ENCODE measurements around the gene ZNRF1.
"Not testable (repeated sequence)": the region's sequence is repeated elsewhere in the genome, so short reads cannot be mapped to it uniquely, and the experiment has no call there.

Gene ZNRF1

GRCh38 chr16:75024182-75024581 is 25.4 kb downstream of the ZNRF1 start:
- H3K4me3 ChIP-seq (ENCODE audit: low read depth, low read length): no peak overlapping the region
- in situ Hi-C loops (cut with HindIII; ENCODE audit: low sequenced_read_pairs): no loop called here
- TF ChIP-seq CTCF (IDR thresholded peaks at IDR 0.05; ENCODE audit: low read depth, low read length, missing control alignments): no peak
- no peak for DNase-seq (ENCODE audit: low read depth)

GRCh38 chr16:75024594-75024993 is 25.8 kb downstream of the ZNRF1 start:
- in situ Hi-C loops (cut with HindIII; ENCODE audit: low sequenced_read_pairs): no loop called here
- no peak overlapping the region for H3K4me3 ChIP-seq (ENCODE audit: low read depth, low read length)
- DNase-seq (ENCODE audit: low read depth): no peak
- no peak for TF ChIP-seq CTCF (IDR thresholded peaks at IDR 0.05; ENCODE audit: low read depth, low read length, missing control alignments)

GRCh38 chr16:75025761-75026160 is 26.9 kb downstream of the ZNRF1 start:
- in situ Hi-C loops (cut with HindIII; ENCODE audit: low sequenced_read_pairs): no loop called here
- TF ChIP-seq CTCF (IDR thresholded peaks at IDR 0.05; ENCODE audit: low read depth, low read length, missing control alignments): no peak
- DNase-seq (ENCODE audit: low read depth): no peak

GRCh38 chr16:75026239-75026891 is 27.5 kb downstream of the ZNRF1 start:
- in situ Hi-C loops (cut with HindIII; ENCODE audit: low sequenced_read_pairs); DNase-seq (ENCODE audit: low read depth); H3K4me3 ChIP-seq (ENCODE audit: low read depth, low read length): not testable (repeated sequence)

More at GRCh38 chr16:75025761-75026160, 26.9 kb downstream of the ZNRF1 start:
- no peak overlapping the region for H3K4me3 ChIP-seq (ENCODE audit: low read depth, low read length)

- no peak for DNase-seq (ENCODE audit: low read depth)
- no peak overlapping the region for H3K4me3 ChIP-seq (ENCODE audit: low read depth, low read length)
- TF ChIP-seq CTCF (IDR thresholded peaks at IDR 0.05; ENCODE audit: low read depth, low read length, missing control alignments): no peak
- in situ Hi-C loops (cut with HindIII; ENCODE audit: low sequenced_read_pairs): no loop called here
Measured at GRCh38 chr16:75026892-75027391, 28.1 kb downstream of the ZNRF1 start.

GRCh38 chr16:75027520-75028300 is 28.9 kb downstream of the ZNRF1 start:
- no peak for TF ChIP-seq CTCF (IDR thresholded peaks at IDR 0.05; ENCODE audit: low read depth, low read length, missing control alignments)
- in situ Hi-C loops (cut with HindIII; ENCODE audit: low sequenced_read_pairs): no loop called here
- DNase-seq (ENCODE audit: low read depth): no peak
- H3K4me3 ChIP-seq (ENCODE audit: low read depth, low read length): no peak overlapping the region
